IMR-90 (cell line): ENCODE data around the gene RAB11B. TPM values are rescaled to one million over a fixed set of nuclear protein-coding genes. Genes with fewer than 3 reads are reported as not detected.

ENCODE experiments used
- ATAC-seq: fragments of 200-7000 bp; cut with Tn5 transposase; 2 replicates; pipeline ENCODE4 v1.9.1; 2020; ENCODE audit warnings: low read depth, mild to moderate bottlenecking, moderate library complexity
- BruUV-seq: library from RNA; stranded (reverse); fragments of 400-500 nt; replicated peaks from 2 replicates; lab custom pipeline; 2021; lab: Mats Ljungman, UMichigan
- CTCF ChIA-PET: fragments of 300-600 bp; formaldehyde crosslinking; extraction: SDS; loops from one replicate; lab custom pipeline; 2021; ENCODE audit warnings: antibody characterized with exemption; lab: Yijun Ruan, JAX
- POLR2A ChIA-PET: fragments of 300-600 bp; sonication (Branson Sonifier 250); formaldehyde crosslinking; loops from one replicate; lab custom pipeline; 2022; ENCODE audit warnings: antibody characterized with exemption; ENCODE audit not compliant: unreplicated experiment; lab: Charles Lee
- DNase-seq: peaks from one replicate; pipeline ENCODE4 v3.0.0; 2013
- H2AFZ ChIP-seq: replicated peaks from 2 replicates; pipeline ENCODE3; 2013; ENCODE audit warnings: low read length, mild to moderate bottlenecking; ENCODE audit not compliant: poor library complexity
- H2AK5ac ChIP-seq: 2 replicates; pipeline ENCODE4 v1.6.1; 2013; ENCODE audit warnings: low read depth, low read length, inconsistent platforms
- H2AK9ac ChIP-seq: replicated peaks from 2 replicates; pipeline ENCODE3; 2013; ENCODE audit warnings: mild to moderate bottlenecking, low read depth, low read length, moderate library complexity; ENCODE audit not compliant: poor library complexity
- H2BK120ac ChIP-seq: 2 replicates; pipeline ENCODE4 v1.6.1; 2013; ENCODE audit warnings: low read depth, low read length, inconsistent platforms
- H2BK15ac ChIP-seq: 3 replicates; pipeline ENCODE4 v1.6.1; 2013; ENCODE audit warnings: low read depth, low read length, inconsistent platforms
- H2BK20ac ChIP-seq: 2 replicates; pipeline ENCODE4 v1.6.1; 2013; ENCODE audit warnings: low read depth, mild to moderate bottlenecking, inconsistent platforms, low read length, moderate library complexity
- H2BK5ac ChIP-seq: 2 replicates; pipeline ENCODE4 v1.6.1; 2013; ENCODE audit warnings: mild to moderate bottlenecking, low read depth, low read length, inconsistent platforms; ENCODE audit not compliant: poor library complexity, severe bottlenecking
- H3K14ac ChIP-seq: replicated peaks from 2 replicates; pipeline ENCODE4 v1.6.1; 2013; ENCODE audit warnings: low read depth, low read length, inconsistent platforms
- H3K18ac ChIP-seq: 2 replicates; pipeline ENCODE4 v1.6.1; 2013; ENCODE audit warnings: low read depth, low read length, control low read depth
- H3K23ac ChIP-seq: 2 replicates; pipeline ENCODE4 v1.6.1; 2013; ENCODE audit warnings: low read depth, low read length, inconsistent platforms
- H3K27ac ChIP-seq: 2 replicates; pipeline ENCODE4 v1.5.1; 2013; ENCODE audit warnings: mild to moderate bottlenecking, control low read depth, low read length; ENCODE audit not compliant: insufficient read depth
- H3K27me3 ChIP-seq: 2 replicates; pipeline ENCODE4 v1.6.1; 2013; ENCODE audit warnings: low read length; ENCODE audit not compliant: control insufficient read depth, insufficient read depth
- H3K36me3 ChIP-seq: 2 replicates; pipeline ENCODE4 v1.6.1; 2013; ENCODE audit warnings: low read length, mixed read lengths; ENCODE audit not compliant: control insufficient read depth, insufficient read depth
- H3K4ac ChIP-seq: 2 replicates; pipeline ENCODE4 v1.6.1; 2013; ENCODE audit warnings: low read depth, low read length, inconsistent platforms
- H3K4me1 ChIP-seq: 2 replicates; pipeline ENCODE4 v1.6.1; 2013; ENCODE audit warnings: low read length, mixed read lengths; ENCODE audit not compliant: control insufficient read depth, insufficient read depth
- H3K4me2 ChIP-seq: 2 replicates; pipeline ENCODE4 v1.6.1; 2013; ENCODE audit warnings: low read depth, mild to moderate bottlenecking, control low read depth, low read length, moderate library complexity
- H3K4me3 ChIP-seq: 2 replicates; pipeline ENCODE4 v1.5.1; 2013; ENCODE audit warnings: low read depth, mild to moderate bottlenecking, control low read depth, low read length, moderate library complexity; ENCODE audit not compliant: insufficient read depth
- H3K56ac ChIP-seq: 2 replicates; pipeline ENCODE4 v1.6.1; 2013; ENCODE audit warnings: low read length, inconsistent platforms; ENCODE audit not compliant: insufficient read depth; ENCODE audit errors: extremely low read depth
- H3K79me1 ChIP-seq, 2 experiments: 2 replicates each; pipeline ENCODE4 v1.6.1; 2013; ENCODE audit warnings: low read length in 2 of 2, inconsistent platforms in 1 of 2, low read depth in 1 of 2
- H3K9ac ChIP-seq: 2 replicates; pipeline ENCODE4 v1.6.1; 2013; ENCODE audit warnings: low read depth, low read length, control low read depth
- H3K9me1 ChIP-seq: 2 replicates; pipeline ENCODE4 v1.6.1; 2013; ENCODE audit warnings: low read length, inconsistent platforms; ENCODE audit not compliant: insufficient read depth
- H3K9me3 ChIP-seq: 2 replicates; pipeline ENCODE4 v1.6.1; 2013; ENCODE audit warnings: low read length; ENCODE audit not compliant: control insufficient read depth, insufficient read depth
- H4K20me1 ChIP-seq: 2 replicates; pipeline ENCODE4 v1.6.1; 2013; ENCODE audit warnings: low read length, inconsistent platforms; ENCODE audit not compliant: insufficient read depth
- H4K5ac ChIP-seq: 2 replicates; pipeline ENCODE4 v1.6.1; 2013; ENCODE audit warnings: mild to moderate bottlenecking, low read depth, low read length, control low read depth
- H4K8ac ChIP-seq, 2 experiments: 2 replicates each; pipeline ENCODE4 v1.6.1; 2013; ENCODE audit warnings: low read depth in 2 of 2, low read length in 2 of 2, control low read depth in 1 of 2, inconsistent platforms in 1 of 2
- H4K91ac ChIP-seq: 2 replicates; pipeline ENCODE4 v1.6.1; 2013; ENCODE audit warnings: low read depth, low read length, inconsistent platforms; ENCODE audit not compliant: insufficient read depth
- BHLHE40 ChIP-seq: fragments of 150-350 bp; IDR thresholded peaks from 2 replicates; pipeline ENCODE4 v1.6.1; 2016; ENCODE audit warnings: mild to moderate bottlenecking, low read depth, low read length
- CEBPB ChIP-seq: IDR thresholded peaks from 2 replicates; pipeline ENCODE4 v1.6.1; 2012; ENCODE audit warnings: low read depth, low read length, improper control_type of control experiment
- CHD1 ChIP-seq: IDR thresholded peaks from 2 replicates; pipeline ENCODE4 v1.6.1; 2012; ENCODE audit warnings: low read depth, low read length, improper control_type of control experiment
- FOS ChIP-seq: fragments of 150-350 bp; IDR thresholded peaks from 2 replicates; pipeline ENCODE4 v1.6.1; 2016; ENCODE audit warnings: low read depth, low read length
- MAFK ChIP-seq: IDR thresholded peaks from 2 replicates; pipeline ENCODE4 v1.6.1; 2012; ENCODE audit warnings: low read depth, low read length, improper control_type of control experiment
- MAZ ChIP-seq: IDR thresholded peaks from 2 replicates; pipeline ENCODE4 v1.6.1; 2012; ENCODE audit warnings: low read depth, mild to moderate bottlenecking, low read length, improper control_type of control experiment, moderate library complexity, borderline replicate concordance
- MXI1 ChIP-seq: IDR thresholded peaks from 2 replicates; pipeline ENCODE4 v1.6.1; 2012; ENCODE audit warnings: low read depth, mild to moderate bottlenecking, low read length, moderate library complexity, borderline replicate concordance
- NFE2L2 ChIP-seq: fragments of 150-350 bp; IDR thresholded peaks from 2 replicates; pipeline ENCODE4 v1.6.1; 2016; ENCODE audit warnings: low read depth, mild to moderate bottlenecking, low read length
- POLR2A ChIP-seq: IDR thresholded peaks from 2 replicates; pipeline ENCODE4 v1.6.1; 2012; ENCODE audit warnings: mild to moderate bottlenecking, low read depth, low read length
- RAD21 ChIP-seq: IDR thresholded peaks from 2 replicates; pipeline ENCODE4 v1.6.1; 2012; ENCODE audit warnings: low read length, improper control_type of control experiment
- RCOR1 ChIP-seq: IDR thresholded peaks from 2 replicates; pipeline ENCODE4 v1.6.1; 2012; ENCODE audit warnings: mild to moderate bottlenecking, low read length, improper control_type of control experiment; ENCODE audit not compliant: insufficient replicate concordance
- RFX5 ChIP-seq: IDR thresholded peaks from 2 replicates; pipeline ENCODE4 v1.8.0; 2012; ENCODE audit warnings: low read depth, mild to moderate bottlenecking, low read length, moderate library complexity
- SMC3 ChIP-seq: fragments of 150-350 bp; IDR thresholded peaks from 2 replicates; pipeline ENCODE4 v1.6.1; 2016; ENCODE audit warnings: low read depth, mild to moderate bottlenecking, antibody characterized with exemption, low read length, moderate library complexity
- WGBS, 2 experiments: methylation state at CpG; one replicate each; pipeline versions ENCODE4 v1.1.5 to v1.1.7; 2013; ENCODE audit warnings: missing lambda C conversion rate in 2 of 2; ENCODE audit not compliant: insufficient read length in 1 of 2; ENCODE audit errors: extremely low coverage in 2 of 2; 5-methylcytosine and 5-hydroxymethylcytosine counted together
- dilution Hi-C: fragments of 300-500 bp; cut with HindIII; formaldehyde crosslinking; loops from one replicate; pipeline ENCODE4 v1.14.3; 2018; ENCODE audit warnings: low sequenced_read_pairs; ENCODE audit not compliant: unreplicated experiment
- in situ Hi-C: fragments of 300-500 bp; cut with MboI; formaldehyde crosslinking; loops from 3 replicates; pipeline ENCODE4 v1.14.3; 2019; ENCODE audit warnings: low sequenced_read_pairs, inconsistent platforms, mixed read lengths
- intact Hi-C: fragments of 100-400 bp; cut with micrococcal nuclease; formaldehyde crosslinking; loops from 2 replicates; pipeline ENCODE4 v1.10.0; 2022
- polyA plus RNA-seq, 3 experiments: library from polyadenylated mRNA; depleted of rRNA; stranded (reverse); fragments of >200 nt; gene quantifications; 2 replicates each; pipeline ENCODE4 v1.2.3, GENCODE V29; 2012; ENCODE audit warnings: low replicate concordance in 1 of 3
- total RNA-seq: library from RNA; depleted of rRNA; stranded (reverse); fragments of >200 nt; gene quantifications from 2 replicates; pipeline ENCODE4 v1.2.3, GENCODE V29; 2012
- TF ChIP-seq, protein P1 (sequence below): fragments of 150-350 bp; IDR thresholded peaks from 2 replicates; pipeline ENCODE4 v1.6.1; 2016; ENCODE audit warnings: low read depth, mild to moderate bottlenecking, low read length, moderate library complexity, borderline replicate concordance
- TF ChIP-seq, protein P2 (sequence below): fragments of 150-350 bp; IDR thresholded peaks from 2 replicates; pipeline ENCODE4 v1.6.1; 2017; ENCODE audit warnings: mild to moderate bottlenecking, antibody characterized with exemption, low read length, low read depth
- TF ChIP-seq, protein P3 (sequence below): conservative IDR thresholded peaks from 2 replicates; pipeline ENCODE4 v1.5.1; 2012; ENCODE audit warnings: mild to moderate bottlenecking, low read depth, low read length, improper control_type of control experiment

The RAB11B gene
- total and polyA plus RNA-seq, 2 of the 4 experiments (the other 2 are of a cell fraction) = 8.2 to 117 TPM

GRCh38 chr19:8399681-8400188 lies 9.6 kb downstream of the RAB11B start:
- 98% methylated on average over 18 of the region's 34 CpGs; no CpG with 5 or more reads in 1 of the 2 experiments for whole genome bisulfite sequencing, 2 experiments
- Histone ChIP-seq H3K18ac (no peak overlapping the region), H4K91ac (no peak overlapping the region), H2BK120ac (no peak overlapping the region), H2AFZ (no peak overlapping the region), H2BK15ac (no peak overlapping the region), H4K8ac (no peak overlapping the region), H2BK5ac (no peak overlapping the region), H2AK9ac (no peak overlapping the region), H3K23ac (no peak overlapping the region), H2AK5ac (no peak overlapping the region), H3K56ac (no peak overlapping the region), H3K27ac (no peak overlapping the region), H3K9ac (no peak overlapping the region), H3K4ac (no peak overlapping the region), H3K27me3 (no peaks in the 10 kb centered on the region), H4K20me1 (peaks cover 53% of the 10 kb centered on the region), H3K4me3 (no peak overlapping the region), H3K79me1 (peaks cover 40 to 52% of the 10 kb centered on the region in 2 experiments), H4K5ac (no peak overlapping the region), H3K36me3 (peaks cover 31% of the 10 kb centered on the region), H3K14ac (no peak overlapping the region), H3K4me2 (no peak overlapping the region), H2BK20ac (no peak overlapping the region), H3K4me1 (peaks cover 6% of the 10 kb centered on the region), H3K9me1 (peaks cover 21% of the 10 kb centered on the region), H3K9me3 (no peaks in the 10 kb centered on the region)
- BruUV-seq = no TSS peak
- CTCF ChIA-PET = no interaction called here
- POLR2A ChIA-PET = no interaction called here
- TF ChIP-seq RAD21 (no peak), CHD1 (no peak), MAFK (no peak), RCOR1 (no peak), MAZ (no peak), RFX5 (no peak), NFE2L2 (no peak), POLR2A (no peak), BHLHE40 (no peak), MXI1 (no peak), FOS (no peak), CEBPB (no peak), SMC3 (no peak)
- TF ChIP-seq, protein P1, sequence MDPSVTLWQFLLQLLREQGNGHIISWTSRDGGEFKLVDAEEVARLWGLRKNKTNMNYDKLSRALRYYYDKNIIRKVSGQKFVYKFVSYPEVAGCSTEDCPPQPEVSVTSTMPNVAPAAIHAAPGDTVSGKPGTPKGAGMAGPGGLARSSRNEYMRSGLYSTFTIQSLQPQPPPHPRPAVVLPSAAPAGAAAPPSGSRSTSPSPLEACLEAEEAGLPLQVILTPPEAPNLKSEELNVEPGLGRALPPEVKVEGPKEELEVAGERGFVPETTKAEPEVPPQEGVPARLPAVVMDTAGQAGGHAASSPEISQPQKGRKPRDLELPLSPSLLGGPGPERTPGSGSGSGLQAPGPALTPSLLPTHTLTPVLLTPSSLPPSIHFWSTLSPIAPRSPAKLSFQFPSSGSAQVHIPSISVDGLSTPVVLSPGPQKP = no peak
- TF ChIP-seq, protein P2, sequence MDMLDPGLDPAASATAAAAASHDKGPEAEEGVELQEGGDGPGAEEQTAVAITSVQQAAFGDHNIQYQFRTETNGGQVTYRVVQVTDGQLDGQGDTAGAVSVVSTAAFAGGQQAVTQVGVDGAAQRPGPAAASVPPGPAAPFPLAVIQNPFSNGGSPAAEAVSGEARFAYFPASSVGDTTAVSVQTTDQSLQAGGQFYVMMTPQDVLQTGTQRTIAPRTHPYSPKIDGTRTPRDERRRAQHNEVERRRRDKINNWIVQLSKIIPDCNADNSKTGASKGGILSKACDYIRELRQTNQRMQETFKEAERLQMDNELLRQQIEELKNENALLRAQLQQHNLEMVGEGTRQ = no peak
- TF ChIP-seq, protein P3, sequence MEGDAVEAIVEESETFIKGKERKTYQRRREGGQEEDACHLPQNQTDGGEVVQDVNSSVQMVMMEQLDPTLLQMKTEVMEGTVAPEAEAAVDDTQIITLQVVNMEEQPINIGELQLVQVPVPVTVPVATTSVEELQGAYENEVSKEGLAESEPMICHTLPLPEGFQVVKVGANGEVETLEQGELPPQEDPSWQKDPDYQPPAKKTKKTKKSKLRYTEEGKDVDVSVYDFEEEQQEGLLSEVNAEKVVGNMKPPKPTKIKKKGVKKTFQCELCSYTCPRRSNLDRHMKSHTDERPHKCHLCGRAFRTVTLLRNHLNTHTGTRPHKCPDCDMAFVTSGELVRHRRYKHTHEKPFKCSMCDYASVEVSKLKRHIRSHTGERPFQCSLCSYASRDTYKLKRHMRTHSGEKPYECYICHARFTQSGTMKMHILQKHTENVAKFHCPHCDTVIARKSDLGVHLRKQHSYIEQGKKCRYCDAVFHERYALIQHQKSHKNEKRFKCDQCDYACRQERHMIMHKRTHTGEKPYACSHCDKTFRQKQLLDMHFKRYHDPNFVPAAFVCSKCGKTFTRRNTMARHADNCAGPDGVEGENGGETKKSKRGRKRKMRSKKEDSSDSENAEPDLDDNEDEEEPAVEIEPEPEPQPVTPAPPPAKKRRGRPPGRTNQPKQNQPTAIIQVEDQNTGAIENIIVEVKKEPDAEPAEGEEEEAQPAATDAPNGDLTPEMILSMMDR = no peak
- ATAC-seq (no peak), DNase-seq (no peak)
- dilution Hi-C loops (no loop called here), intact Hi-C loops (no loop called here), in situ Hi-C loops (loop anchor here (5.0 kb wide), 1 partner anchor 42 kb away; no protein-coding TSS in a partner anchor)
